ENCODE results near the gene PSME4.

DNA sequence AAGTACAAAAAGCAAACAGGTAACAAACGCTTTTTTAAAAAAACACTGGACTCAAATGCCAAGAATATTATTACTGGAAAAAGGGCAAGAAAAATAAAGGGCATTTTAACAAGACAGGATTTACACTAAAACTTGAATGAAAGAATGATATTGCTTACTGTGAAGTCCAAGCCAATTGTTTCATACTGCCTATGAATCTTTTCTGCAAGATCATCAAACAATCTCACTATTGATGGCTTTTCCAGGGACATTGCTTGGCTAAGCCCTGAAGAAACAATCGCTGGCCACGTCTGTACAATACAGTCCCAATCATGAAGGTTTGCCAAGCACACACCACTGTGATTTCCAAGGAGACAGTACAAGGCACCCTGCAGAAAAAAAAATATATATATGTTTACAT lies 69.6 kb downstream of the PSME4 start:
- TF ChIP-seq POLR2A (IDR thresholded peaks at IDR 0.05): no peak
- no peak for TF ChIP-seq CTCF (IDR thresholded peaks at IDR 0.05)
- TF ChIP-seq POLR2AphosphoS5 (IDR thresholded peaks at IDR 0.05): no peak

Measured in prostate gland (tissue), 2 donors.